ENCODE data around the gene PPP1R12C.

- TF ChIP-seq CTCF (IDR thresholded peaks at IDR 0.05) = no peak
- no peak for TF ChIP-seq POLR2AphosphoS5 (IDR thresholded peaks at IDR 0.05; ENCODE audit: low read depth, low read length)
Measured at GRCh38 chr19:55119053-55119452, 1.6 kb upstream of the PPP1R12C start.
